Motor neuron (in vitro differentiated cells): ENCODE data around the gene KAT7. TPM values are rescaled to one million over a fixed set of nuclear protein-coding genes. Genes with fewer than 3 reads are reported as not detected.

Experiments
- ATAC-seq, 8 experiments: fragments of 200-7000 bp; cut with Tn5 transposase; replicated peaks in 6 of 8; 2 replicates each; pipeline ENCODE4 v1.8.0; 2021; ENCODE audit warnings: mild to moderate bottlenecking in 8 of 8, moderate library complexity in 8 of 8
- H3K27ac ChIP-seq, 2 donors: fragments of 250-450 bp; sonication (Bioruptor Pico); 2 replicates each; pipeline ENCODE4 v1.9.0; 2021; ENCODE audit warnings: antibody characterized with exemption in 2 of 2, mild to moderate bottlenecking in 2 of 2, moderate library complexity in 1 of 2
- H3K4me1 ChIP-seq, 2 donors: fragments of 250-450 bp; sonication (Bioruptor Pico); replicated peaks in 1 of 2; 2 replicates each; pipeline ENCODE4 v1.6.1; 2021; ENCODE audit warnings: antibody characterized with exemption in 2 of 2, mild to moderate bottlenecking in 2 of 2, moderate library complexity in 1 of 2
- H3K4me3 ChIP-seq, 5 donors: fragments of 250-450 bp; sonication (Bioruptor Pico); 2 replicates each; pipeline ENCODE4 v1.9.0; 2021; ENCODE audit warnings: antibody characterized with exemption in 5 of 5, mild to moderate bottlenecking in 5 of 5, moderate library complexity in 4 of 5
- WGBS, 10 experiments: fragments of 450-650 bp; shearing (Covaris generic); methylation state at CpG; one replicate each; pipeline ENCODE4 v1.0.0; 2022; 5-methylcytosine and 5-hydroxymethylcytosine counted together
- in situ Hi-C, 9 experiments: fragments of 400-800 bp; cut with MboI; loops; one replicate each; pipeline ENCODE4 v1.15.0; 2021; ENCODE audit warnings: low sequenced_read_pairs in 9 of 9, low pct_unique_long_range_greater_than_20kb in 2 of 9; ENCODE audit not compliant: unreplicated experiment in 9 of 9
- total RNA-seq, 8 experiments: library from RNA; unstranded; fragments of 300-600 nt; gene quantifications; 2 replicates each; pipeline versions ENCODE4 v1.2.3 to v1.2.4, GENCODE V29; 2022

The KAT7 gene
- 10 to 100 TPM; 18.2 to 45.5 (median 33.7) TPM for total RNA-seq

- ATAC-seq: peak; percentile 87 to 95 (median 92)
- Histone ChIP-seq H3K4me3 (peak within 1 kb of the TSS; percentile 86 to 98 (median 92)), H3K27ac (peak within 1 kb of the TSS; percentile 94 to 95), H3K4me1 (peaks cover 12 to 14% of the 10 kb centered on the region in 2 donors)
- in situ Hi-C loops: no loop called here
- WGBS, 10 experiments: 0 to 8% (median 2%) methylated on average over 2 to 17 of the region's 59 CpGs; no CpG with 5 or more reads in 3 of the 10 experiments
These were observed at the start of gene KAT7 for GRCh38 chr17:49788478-49789242. Gene KAT7 (plus strand): TSS chr17:49788681. CDS start chr17:49788835, 154 bp downstream.

- WGBS, 10 experiments: 50 to 100% (median 90%) methylated on average over 1 to 5 of the region's 7 CpGs; no CpG with 5 or more reads in 4 of the 10 experiments
- peak in 1 of 8 experiments; percentile 36 for ATAC-seq
- in situ Hi-C loops: no loop called here
- Histone ChIP-seq H3K4me1 (no peaks in the 10 kb centered on the region), H3K27ac (peak overlapping the region in 1 of 2 donors; percentile 33), H3K4me3 (no peak overlapping the region)
These were observed 48.7 kb upstream of the KAT7 start for GRCh38 chr17:49739641-49740271.

GRCh38 chr17:49741009-49741691, 47.3 kb upstream of the KAT7 start:
- Histone ChIP-seq H3K27ac (no peak overlapping the region), H3K4me1 (no peaks in the 10 kb centered on the region), H3K4me3 (no peak overlapping the region)
- in situ Hi-C loops: no loop called here
- peak in 3 of 8 experiments; percentile 81 to 94 (median 93) for ATAC-seq
- WGBS, 10 experiments: 13 to 100% (median 75%) methylated on average over 1 to 5 of the region's 5 CpGs; no CpG with 5 or more reads in 1 of the 10 experiments

GRCh38 chr17:49741692-49742076, 46.8 kb upstream of the KAT7 start:
- Histone ChIP-seq H3K4me3 (no peak overlapping the region), H3K27ac (no peak overlapping the region), H3K4me1 (no peaks in the 10 kb centered on the region)
- 0 to 100% (median 80%) methylated on average over 1 to 3 of the region's 3 CpGs; no CpG with 5 or more reads in 3 of the 10 experiments for WGBS, 10 experiments
- ATAC-seq: peak in 1 of 8 experiments; percentile 24
- in situ Hi-C loops: no loop called here

GRCh38 chr17:49742166-49742638, 46.3 kb upstream of the KAT7 start:
- H3K27ac ChIP-seq: no peak overlapping the region
- in situ Hi-C loops: no loop called here
- 29 to 100% (median 66%) methylated on average over 1 of the region's 1 CpG; no CpG with 5 or more reads in 2 of the 10 experiments for WGBS, 10 experiments
- no peaks in the 10 kb centered on the region for H3K4me1 ChIP-seq
- no peak overlapping the region for H3K4me3 ChIP-seq
- ATAC-seq: no peak

GRCh38 chr17:49745175-49746139, 43.0 kb upstream of the KAT7 start:
- H3K27ac ChIP-seq: no peak overlapping the region
- H3K4me3 ChIP-seq: no peak overlapping the region
- ATAC-seq: no peak
- 33 to 100% (median 40%) methylated on average over 1 of the region's 1 CpG; no CpG with 5 or more reads in 7 of the 10 experiments for WGBS, 10 experiments
- in situ Hi-C loops: no loop called here
- H3K4me1 ChIP-seq: no peaks in the 10 kb centered on the region

DNA sequence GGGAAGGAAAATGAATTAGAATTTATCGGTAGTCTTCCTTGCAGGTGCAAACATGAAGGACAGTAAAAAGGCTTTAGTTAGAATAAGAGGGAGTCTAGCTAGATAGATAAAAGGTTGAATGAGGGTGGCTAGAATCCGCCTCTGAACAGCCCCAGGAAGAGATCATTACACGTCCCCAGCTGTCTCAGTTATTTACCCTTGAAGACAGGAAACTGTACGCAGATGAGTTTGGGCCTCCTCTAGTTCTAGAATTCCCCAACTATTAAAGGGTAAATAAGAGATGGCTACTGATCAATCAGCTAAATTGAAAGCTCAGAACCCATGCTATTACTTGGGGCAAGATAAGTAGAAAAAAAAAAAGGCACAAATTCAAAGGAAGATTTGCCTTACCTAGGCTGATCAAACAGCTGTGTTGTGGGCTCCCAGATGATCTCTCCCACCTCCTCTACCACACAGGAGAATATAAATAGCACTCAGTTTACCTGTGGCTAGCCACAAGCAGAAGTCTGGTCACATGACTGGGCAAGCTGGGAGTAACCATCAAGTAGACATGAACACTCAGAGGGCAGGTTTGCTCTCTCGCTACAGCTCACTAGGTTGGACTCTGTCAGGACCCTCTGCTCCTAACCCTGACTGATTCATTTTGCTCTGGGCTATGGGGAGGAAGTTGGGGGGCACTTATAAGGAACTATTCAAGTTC, 41.5 kb upstream of the KAT7 start:
- Histone ChIP-seq H3K4me3 (no peak overlapping the region), H3K4me1 (no peaks in the 10 kb centered on the region), H3K27ac (no peak overlapping the region)
- in situ Hi-C loops: no loop called here
- no peak for ATAC-seq
- 69 to 100% (median 98%) methylated on average over 1 to 4 of the region's 5 CpGs for WGBS, 10 experiments

GRCh38 chr17:49747632-49748031, 40.8 kb upstream of the KAT7 start:
- WGBS, 10 experiments: 43 to 100% (median 100%) methylated on average over 1 of the region's 1 CpG; no CpG with 5 or more reads in 6 of the 10 experiments
- no peak overlapping the region for H3K27ac ChIP-seq
- in situ Hi-C loops: no loop called here
- H3K4me1 ChIP-seq: no peaks in the 10 kb centered on the region
- no peak for ATAC-seq
- H3K4me3 ChIP-seq: no peak overlapping the region

- WGBS, 10 experiments: 80 to 100% (median 90%) methylated on average over 1 to 3 of the region's 3 CpGs; no CpG with 5 or more reads in 4 of the 10 experiments
- no peak overlapping the region for H3K4me3 ChIP-seq
- H3K27ac ChIP-seq: no peak overlapping the region
- H3K4me1 ChIP-seq: no peaks in the 10 kb centered on the region
- in situ Hi-C loops: no loop called here
- ATAC-seq: no peak
These were observed 40.3 kb upstream of the KAT7 start for GRCh38 chr17:49748223-49748622.

GRCh38 chr17:49748791-49749190, 39.7 kb upstream of the KAT7 start:
- WGBS, 10 experiments: 80 to 100% (median 97%) methylated on average over 1 to 6 of the region's 7 CpGs; no CpG with 5 or more reads in 4 of the 10 experiments
- in situ Hi-C loops: no loop called here

DNA sequence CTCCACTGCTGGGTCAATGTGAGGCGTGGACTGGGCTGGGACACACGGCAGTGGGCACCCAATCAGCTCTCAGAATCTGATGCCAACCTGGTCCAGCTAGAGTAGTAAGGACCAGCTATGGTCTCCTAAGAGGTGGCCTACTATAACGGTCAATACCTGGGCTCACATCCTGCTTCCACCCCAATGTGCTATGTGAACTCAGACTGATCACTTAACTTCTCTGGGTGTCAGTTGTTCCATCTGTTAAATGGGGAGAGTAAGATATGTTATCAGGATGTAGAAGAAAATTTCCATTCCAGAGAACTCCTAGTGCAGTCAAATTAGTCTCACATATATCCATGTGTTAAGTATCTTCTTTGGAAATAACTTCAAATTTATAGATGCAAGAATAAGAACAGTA, 38.8 kb upstream of the KAT7 start:
- no CpG with 5 or more reads among the region's 3 CpGs for WGBS, 10 experiments
- H3K4me3 ChIP-seq: no peak overlapping the region
- no peaks in the 10 kb centered on the region for H3K4me1 ChIP-seq
- no peak for ATAC-seq
- in situ Hi-C loops: no loop called here
- H3K27ac ChIP-seq: no peak overlapping the region

More at GRCh38 chr17:49748791-49749190, 39.7 kb upstream of the KAT7 start:
- Histone ChIP-seq H3K27ac (no peak overlapping the region), H3K4me3 (no peak overlapping the region), H3K4me1 (no peaks in the 10 kb centered on the region)
- ATAC-seq: no peak

- no peaks in the 10 kb centered on the region for H3K4me1 ChIP-seq
- in situ Hi-C loops: no loop called here
- no peak overlapping the region for H3K4me3 ChIP-seq
- peak in 1 of 8 experiments; percentile 22 for ATAC-seq
- no peak overlapping the region for H3K27ac ChIP-seq
- 80 to 100% (median 100%) methylated on average over 1 to 2 of the region's 3 CpGs; no CpG with 5 or more reads in 3 of the 10 experiments for WGBS, 10 experiments
These were observed 36.0 kb upstream of the KAT7 start for GRCh38 chr17:49752508-49752907.
